Right cardiac atrium (tissue), 5 donors: ENCODE data around the gene UAP1. TPM values are rescaled to one million over a fixed set of nuclear protein-coding genes. Genes with fewer than 3 reads are reported as not detected.

Experiments
- ATAC-seq, 2 donors: fragments of 200-7000 bp; cut with Tn5 transposase; one replicate each; pipeline versions ENCODE4 v1.8.0 to v1.9.1; 2020; ENCODE audit warnings: moderate library complexity in 2 of 2, mild to moderate bottlenecking in 1 of 2
- DNase-seq, 3 donors: peaks; one replicate each; pipeline ENCODE4 v3.0.0-alpha.2; 2020
- H3K27ac ChIP-seq: one replicate; pipeline ENCODE4 v1.5.1; 2013; ENCODE audit warnings: mild to moderate bottlenecking, low read length, control low read depth, moderate library complexity
- H3K27me3 ChIP-seq: one replicate; pipeline ENCODE4 v1.6.1; 2013; ENCODE audit not compliant: control insufficient read depth, insufficient read depth
- H3K4me1 ChIP-seq: one replicate; pipeline ENCODE4 v1.6.1; 2013; ENCODE audit warnings: low read length; ENCODE audit not compliant: control insufficient read depth, insufficient read depth
- H3K4me3 ChIP-seq: one replicate; pipeline ENCODE4 v1.5.1; 2013; ENCODE audit warnings: low read length, control low read depth
- H3K9me3 ChIP-seq: one replicate; pipeline ENCODE4 v1.6.1; 2013; ENCODE audit warnings: low read length; ENCODE audit not compliant: control insufficient read depth
- WGBS: extraction: QIAGEN DNeasy Blood & Tissue Kit; methylation state at CpG from one replicate; pipeline ENCODE4 v1.1.7; 2013; 5-methylcytosine and 5-hydroxymethylcytosine counted together
- intact Hi-C, 4 donors: fragments of 100-400 bp; cut with DNase I; formaldehyde crosslinking; loops; one replicate each; pipeline versions ENCODE4 v1.11.0 to v1.14.0; 2022 to 2023
- polyA plus RNA-seq: library from polyadenylated mRNA; stranded (reverse); fragments of 200-250 nt; gene quantifications from one replicate; pipeline ENCODE4 v1.2.3, GENCODE V29; 2013
- total RNA-seq, 4 donors: library from RNA; stranded (reverse); fragmentation: NEBNext Ultra II Directional; extraction: Animal tissue kit (Norgen Biotek cat#: 25700); gene quantifications; one replicate each; pipeline ENCODE4 v1.2.1, GENCODE V29; 2021
- donor health status: healthy with polysubstance abuse.
- donor health status: DM: no; HTN: yes; CAD: no.
- donor health status: DM: no; HTN: no; CAD: no.
- donor health status: DM: no; HTN: yes; CAD: no; lungs with severe emphysema.
- donor health status: DM: yes; HTN: yes; CAD: no.

Gene UAP1
- total and polyA plus RNA-seq, 5 donors: 23.9 to 51.4 (median 32.7) TPM

- Histone ChIP-seq H3K27ac (no peak overlapping the region), H3K9me3 (no peaks in the 10 kb centered on the region), H3K4me1 (no peaks in the 10 kb centered on the region), H3K27me3 (no peaks in the 10 kb centered on the region), H3K4me3 (no peak overlapping the region)
- ATAC-seq (no peak), DNase-seq (no peak)
- intact Hi-C loops: loop anchor here in 2 of 4 donors (10.0 kb wide), 2 partner anchors 168 to 178 kb away; partner anchors contain the start of gene HSD17B7 (in 1 of the 2)
- 93% methylated on average over 1 of the region's 1 CpG for WGBS
These were observed 55.3 kb downstream of the UAP1 start for GRCh38 chr1:162616848-162617247.

DNA sequence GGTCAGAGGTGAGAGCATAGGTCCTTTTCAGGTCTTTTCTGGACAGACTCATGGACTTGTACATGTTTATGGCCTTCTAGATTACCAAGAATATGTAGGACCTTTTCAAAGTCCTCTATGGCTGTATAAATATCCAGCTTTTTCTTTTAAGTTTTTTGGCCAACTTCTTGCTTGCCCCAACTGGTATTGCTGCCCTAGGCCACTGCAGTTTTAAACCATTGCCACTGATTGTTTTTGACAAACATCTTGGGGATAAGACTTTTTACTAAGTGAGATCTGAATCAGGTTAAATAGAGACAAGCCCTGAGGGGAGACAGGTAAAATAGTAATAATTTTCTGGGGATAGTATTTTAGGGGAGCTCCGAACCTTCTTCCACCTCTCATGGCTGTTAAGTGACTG lies 56.0 kb downstream of the UAP1 start:
- intact Hi-C loops: loop anchor here in 2 of 4 donors (10.0 kb wide), 2 partner anchors 167 to 177 kb away; partner anchors contain the start of gene HSD17B7 (in 1 of the 2)
- Histone ChIP-seq H3K4me1 (no peaks in the 10 kb centered on the region), H3K9me3 (no peaks in the 10 kb centered on the region), H3K27me3 (no peaks in the 10 kb centered on the region), H3K27ac (no peak overlapping the region), H3K4me3 (no peak overlapping the region)
- no peak for DNase-seq
- no peak for ATAC-seq
- 98% methylated on average over 1 of the region's 1 CpG for WGBS

DNA sequence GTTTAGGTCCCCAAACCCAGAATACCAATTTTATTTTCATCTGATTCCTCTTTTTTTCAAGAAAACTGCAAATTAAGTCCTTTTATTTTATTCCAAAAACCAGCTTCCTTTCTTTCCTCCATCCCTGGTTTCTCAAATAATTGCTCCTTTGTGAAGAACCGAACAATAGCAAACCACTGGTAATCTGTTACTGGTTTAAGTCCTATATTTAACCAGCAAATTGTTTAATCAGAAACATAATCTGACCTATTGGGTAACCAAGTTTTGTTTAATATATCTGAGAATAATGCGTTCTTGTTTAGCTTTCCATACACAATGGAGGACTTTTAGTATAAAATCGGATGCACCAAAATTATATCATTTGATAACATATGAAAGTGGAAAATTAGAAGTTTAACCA lies 57.6 kb downstream of the UAP1 start:
- DNase-seq: no peak
- Histone ChIP-seq H3K9me3 (no peaks in the 10 kb centered on the region), H3K4me1 (no peaks in the 10 kb centered on the region), H3K4me3 (no peak overlapping the region), H3K27me3 (no peaks in the 10 kb centered on the region), H3K27ac (no peak overlapping the region)
- 92% methylated on average over 3 of the region's 3 CpGs for WGBS
- no peak for ATAC-seq
- intact Hi-C loops: loop anchor here in 2 of 4 donors (10.0 kb wide), 2 partner anchors 166 to 176 kb away; partner anchors contain the start of gene HSD17B7 (in 1 of the 2)

GRCh38 chr1:162621256-162621655 lies 59.7 kb downstream of the UAP1 start:
- ATAC-seq: no peak
- intact Hi-C loops: no loop called here
- no peaks in the 10 kb centered on the region for H3K9me3 ChIP-seq

GRCh38 chr1:162625679-162626078 lies 64.2 kb downstream of the UAP1 start:
- Histone ChIP-seq H3K27me3 (no peaks in the 10 kb centered on the region), H3K4me1 (peaks cover 1% of the 10 kb centered on the region), H3K4me3 (no peak overlapping the region), H3K9me3 (no peaks in the 10 kb centered on the region), H3K27ac (no peak overlapping the region)
- intact Hi-C loops: no loop called here
- DNase-seq (no peak), ATAC-seq (no peak)
- WGBS: 63% methylated on average over 2 of the region's 2 CpGs

More at GRCh38 chr1:162621256-162621655, 59.7 kb downstream of the UAP1 start:
- H3K27ac ChIP-seq: no peak overlapping the region
- no peaks in the 10 kb centered on the region for H3K27me3 ChIP-seq
- no peak overlapping the region for H3K4me3 ChIP-seq
- H3K4me1 ChIP-seq: peaks cover 1% of the 10 kb centered on the region
- no peak for DNase-seq

DNA sequence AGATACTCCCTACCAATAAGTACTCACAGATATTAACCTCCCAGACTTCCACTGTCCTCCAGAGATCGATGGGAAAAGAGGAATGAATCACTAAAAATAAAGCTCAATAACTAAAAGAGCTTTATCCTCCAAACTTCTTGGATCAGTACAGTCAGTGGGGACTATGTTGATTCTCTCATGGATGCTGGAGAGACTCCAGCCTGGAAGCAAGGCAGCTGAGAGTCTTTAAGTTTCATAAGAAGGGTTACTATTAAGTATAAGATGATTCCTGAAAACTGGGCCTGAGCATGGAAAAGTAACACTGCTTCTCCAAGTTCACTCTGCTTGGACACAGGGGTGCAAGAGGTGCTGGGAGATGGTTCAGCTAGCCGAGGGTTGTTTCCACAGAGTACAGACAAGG lies 64.6 kb downstream of the UAP1 start:
- WGBS: 38% methylated on average over 2 of the region's 2 CpGs
- Histone ChIP-seq H3K4me3 (no peak overlapping the region), H3K27ac (peak overlapping the region; percentile 91), H3K9me3 (no peaks in the 10 kb centered on the region), H3K27me3 (no peaks in the 10 kb centered on the region), H3K4me1 (peaks cover 1% of the 10 kb centered on the region)
- peak in 1 of 3 donors; percentile 59 for DNase-seq
- ATAC-seq: peak; percentile 15 to 60
- intact Hi-C loops: no loop called here

GRCh38 chr1:162626761-162627160 lies 65.2 kb downstream of the UAP1 start:
- no peak for ATAC-seq
- H3K4me1 ChIP-seq: peaks cover 1% of the 10 kb centered on the region
- intact Hi-C loops: no loop called here

GRCh38 chr1:162627662-162628296 lies 66.3 kb downstream of the UAP1 start:
- Histone ChIP-seq H3K27me3 (no peaks in the 10 kb centered on the region), H3K27ac (no peak overlapping the region), H3K4me3 (no peak overlapping the region), H3K4me1 (peaks cover 1% of the 10 kb centered on the region), H3K9me3 (no peaks in the 10 kb centered on the region)
- no peak for ATAC-seq
- 61% methylated on average over 3 of the region's 3 CpGs for WGBS
- intact Hi-C loops: no loop called here
- no peak for DNase-seq

More at GRCh38 chr1:162626761-162627160, 65.2 kb downstream of the UAP1 start:
- no peak overlapping the region for H3K4me3 ChIP-seq
- H3K27me3 ChIP-seq: no peaks in the 10 kb centered on the region
- H3K9me3 ChIP-seq: no peaks in the 10 kb centered on the region
- H3K27ac ChIP-seq: no peak overlapping the region
- no peak for DNase-seq
- WGBS: 7% methylated on average over 2 of the region's 2 CpGs

- intact Hi-C loops: no loop called here
- no peak overlapping the region for H3K27ac ChIP-seq
These were observed 67.6 kb downstream of the UAP1 start for GRCh38 chr1:162629077-162629627.

DNA sequence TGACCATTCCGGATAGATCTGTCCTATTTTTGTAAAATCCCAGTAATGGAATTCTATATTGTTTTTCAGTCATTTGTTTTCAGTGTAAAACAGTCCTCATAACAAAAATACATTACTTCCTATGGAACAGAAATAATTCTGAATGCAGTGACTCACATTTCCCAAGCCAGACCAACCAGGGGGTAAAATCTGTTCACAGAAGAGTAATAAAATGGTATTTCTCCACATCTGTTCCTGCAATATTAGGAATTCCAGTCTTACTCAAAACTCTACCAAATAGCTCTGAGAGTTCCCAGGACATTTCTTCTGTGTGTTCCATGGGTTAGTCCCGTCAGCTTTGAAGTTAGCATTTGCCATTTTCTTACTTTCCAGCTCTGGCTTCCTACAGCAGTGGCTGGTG lies 68.1 kb downstream of the UAP1 start:
- DNase-seq (no peak), ATAC-seq (no peak)
- Histone ChIP-seq H3K4me3 (no peak overlapping the region), H3K4me1 (peaks cover 2% of the 10 kb centered on the region), H3K27ac (peak overlapping the region; percentile 53), H3K9me3 (no peaks in the 10 kb centered on the region), H3K27me3 (no peaks in the 10 kb centered on the region)
- WGBS: 72% methylated on average over 2 of the region's 2 CpGs
- intact Hi-C loops: loop anchor here in 2 of 4 donors (5.0 to 10.0 kb wide), 2 partner anchors 48 to 55 kb away; no protein-coding TSS in a partner anchor

More at GRCh38 chr1:162629077-162629627, 67.6 kb downstream of the UAP1 start:
- Histone ChIP-seq H3K9me3 (no peaks in the 10 kb centered on the region), H3K4me3 (no peak overlapping the region), H3K27me3 (no peaks in the 10 kb centered on the region), H3K4me1 (peaks cover 1% of the 10 kb centered on the region)
- 95% methylated on average over 3 of the region's 3 CpGs for WGBS
- ATAC-seq (no peak), DNase-seq (no peak)

DNA sequence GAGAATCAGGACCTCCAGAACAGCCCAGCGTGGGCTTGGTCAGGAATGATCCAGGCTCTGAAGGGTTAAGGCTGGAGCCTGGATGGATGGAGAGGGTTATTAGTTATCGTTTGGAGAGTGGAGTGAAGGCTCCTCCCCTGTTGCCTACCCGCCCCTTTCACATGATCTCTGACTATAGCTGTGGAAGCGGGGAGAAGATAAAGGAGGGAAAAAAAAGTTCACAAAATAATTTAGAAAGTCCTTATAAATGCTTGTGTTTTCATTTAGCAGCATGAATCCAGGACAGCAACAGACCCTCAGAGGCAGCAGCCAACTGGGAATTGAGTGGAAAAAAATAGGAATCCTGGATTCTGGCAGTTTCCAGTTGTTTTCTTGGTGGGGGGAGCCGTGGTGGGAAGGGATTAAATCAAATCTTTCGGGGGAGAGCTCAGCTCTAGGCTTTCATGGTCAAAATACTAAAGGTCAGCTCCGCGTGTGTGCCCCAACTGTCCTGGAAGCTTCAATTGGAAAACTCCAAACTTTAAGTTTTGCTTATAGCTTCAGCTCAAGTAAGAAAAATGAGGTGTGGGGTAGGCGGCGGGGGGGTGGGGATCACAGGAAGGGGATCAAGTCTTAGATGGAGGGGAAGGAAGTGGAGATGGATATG lies 70.1 kb downstream of the UAP1 start:
- DNase-seq: peak; percentile 26 to 71 (median 60)
- peak; percentile 87 to 88 for ATAC-seq
- peaks cover 3% of the 10 kb centered on the region for H3K4me1 ChIP-seq
- intact Hi-C loops: loop anchor here in 2 of 4 donors (5.0 to 10.0 kb wide), 2 partner anchors 46 to 53 kb away; no protein-coding TSS in a partner anchor
- peak overlapping the region; percentile 86 for H3K27ac ChIP-seq
- H3K9me3 ChIP-seq: no peaks in the 10 kb centered on the region
- H3K4me3 ChIP-seq: peak overlapping the region; percentile 65
- 19% methylated on average over 10 of the region's 10 CpGs for WGBS
- H3K27me3 ChIP-seq: no peaks in the 10 kb centered on the region
